Activated T-cell treated with anti-CD3 and anti-CD28 coated beads, Interleukin-2, amount 50 U/mL, for 48 hours (primary cell): ENCODE results near the gene SEC24A.

Experiments
- DNase-seq, 2 experiments: peaks; one replicate each; pipeline ENCODE4 v3.0.0-alpha.2; 2020

SEC24A gene

GRCh38 chr5:134648425-134649162, at the start of gene SEC24A:
SEC24A (plus strand) TSS chr5:134648785; CDS start chr5:134649077, 292 bp downstream.
- DNase-seq: peak; percentile 89 to 94

- DNase-seq: peak in 1 of 2 experiments; percentile 2
Observed at GRCh38 chr5:134599820-134600219, 48.8 kb upstream of the SEC24A start.

- no peak for DNase-seq
Observed at GRCh38 chr5:134600600-134600999, 48.0 kb upstream of the SEC24A start.

- DNase-seq: no peak
Observed at GRCh38 chr5:134603059-134603458, 45.5 kb upstream of the SEC24A start.

- no peak for DNase-seq
Observed at GRCh38 chr5:134604908-134605307, 43.7 kb upstream of the SEC24A start.

GRCh38 chr5:134606726-134607125, 41.9 kb upstream of the SEC24A start:
- no peak for DNase-seq

GRCh38 chr5:134608555-134608954, 40.0 kb upstream of the SEC24A start:
- DNase-seq: peak in 1 of 2 experiments; percentile 8

GRCh38 chr5:134609232-134609851, 39.2 kb upstream of the SEC24A start:
- DNase-seq: peak in 1 of 2 experiments; percentile 6

GRCh38 chr5:134610725-134611124, 37.9 kb upstream of the SEC24A start:
- DNase-seq: peak in 1 of 2 experiments; percentile 3

- no peak for DNase-seq
Observed at GRCh38 chr5:134611515-134611914, 37.1 kb upstream of the SEC24A start.

- no peak for DNase-seq
Observed at GRCh38 chr5:134614450-134615085, 34.0 kb upstream of the SEC24A start.

- DNase-seq: no peak
Observed at GRCh38 chr5:134620634-134621033, 28.0 kb upstream of the SEC24A start.

GRCh38 chr5:134625559-134625958, 23.0 kb upstream of the SEC24A start:
- DNase-seq: no peak

- DNase-seq: no peak
Observed at GRCh38 chr5:134626369-134627014, 22.1 kb upstream of the SEC24A start.

GRCh38 chr5:134634227-134634626, 14.4 kb upstream of the SEC24A start:
- no peak for DNase-seq

GRCh38 chr5:134635366-134635765, 13.2 kb upstream of the SEC24A start:
- peak in 1 of 2 experiments; percentile 45 for DNase-seq

- DNase-seq: no peak
Observed at GRCh38 chr5:134637116-134637721, 11.4 kb upstream of the SEC24A start.

GRCh38 chr5:134638760-134639201, 9.8 kb upstream of the SEC24A start:
- no peak for DNase-seq

- no peak for DNase-seq
Observed at GRCh38 chr5:134642931-134643530, 5.6 kb upstream of the SEC24A start.

- peak in 1 of 2 experiments; percentile 59 for DNase-seq
Observed at GRCh38 chr5:134647750-134648424, 698 bp upstream of the SEC24A start.

GRCh38 chr5:134649163-134649835, 714 bp downstream of the SEC24A start:
- peak; percentile 30 to 37 for DNase-seq
